Liver (tissue), 9 donors: ENCODE data around the gene SH3BP1. TPM values are rescaled to one million over a fixed set of nuclear protein-coding genes. Genes with fewer than 3 reads are reported as not detected.

Source experiments
- DNase-seq: peaks from one replicate; pipeline ENCODE4 v3.0.0-alpha.2; 2017; ENCODE audit warnings: low spot score
- H3K27ac ChIP-seq, 2 donors: one replicate each; pipeline ENCODE4 v1.7.0; 2013; ENCODE audit warnings: inconsistent platforms in 2 of 2, low read length in 2 of 2, control low read depth in 1 of 2, low read depth in 1 of 2, mild to moderate bottlenecking in 1 of 2
- H3K27me3 ChIP-seq, 4 donors: one replicate each; pipeline versions ENCODE4 v1.6.1 to v1.7.0; 2013; ENCODE audit warnings: low read length in 3 of 4, inconsistent platforms in 1 of 4, mild to moderate bottlenecking in 1 of 4, moderate library complexity in 1 of 4; ENCODE audit not compliant: control insufficient read depth in 4 of 4, insufficient read depth in 4 of 4
- H3K36me3 ChIP-seq, 4 donors: one replicate each; pipeline versions ENCODE4 v1.6.1 to v1.7.0; 2013; ENCODE audit warnings: low read length in 3 of 4, mild to moderate bottlenecking in 3 of 4, low read depth in 1 of 4, moderate library complexity in 1 of 4; ENCODE audit not compliant: control insufficient read depth in 4 of 4, insufficient read depth in 3 of 4
- H3K4me1 ChIP-seq, 4 donors: one replicate each; pipeline versions ENCODE4 v1.6.1 to v1.7.0; 2013; ENCODE audit warnings: low read length in 3 of 4, mild to moderate bottlenecking in 3 of 4, moderate library complexity in 1 of 4; ENCODE audit not compliant: control insufficient read depth in 4 of 4, insufficient read depth in 4 of 4
- H3K4me3 ChIP-seq, 3 donors: one replicate each; pipeline versions ENCODE4 v1.6.1 to v1.7.0; 2013; ENCODE audit warnings: low read length in 3 of 3, control low read depth in 1 of 3, low read depth in 1 of 3, mild to moderate bottlenecking in 1 of 3
- H3K9ac ChIP-seq, 2 donors: one replicate each; pipeline ENCODE4 v1.7.0; 2013; ENCODE audit warnings: low read length in 2 of 2, mild to moderate bottlenecking in 2 of 2, moderate library complexity in 2 of 2, control low read depth in 1 of 2, low read depth in 1 of 2
- H3K9me3 ChIP-seq, 4 donors: one replicate each; pipeline versions ENCODE4 v1.6.1 to v1.7.0; 2013; ENCODE audit warnings: low read length in 3 of 4; ENCODE audit not compliant: control insufficient read depth in 4 of 4
- EGR1 ChIP-seq, 2 donors: IDR thresholded peaks; 2 replicates each; pipeline ENCODE4 v1.6.1; 2016 to 2018; ENCODE audit warnings: antibody characterized with exemption in 2 of 2, low read depth in 2 of 2
- FOXA1 ChIP-seq: IDR thresholded peaks from 2 replicates; pipeline ENCODE4 v1.6.1; 2016; ENCODE audit warnings: antibody characterized with exemption
- GABPA ChIP-seq, 2 donors: IDR thresholded peaks in 1 of 2; conservative IDR thresholded peaks in 1 of 2; 2 replicates each; pipeline ENCODE4 v1.6.1; 2016; ENCODE audit warnings: antibody characterized with exemption in 2 of 2, mild to moderate bottlenecking in 1 of 2, moderate library complexity in 1 of 2
- HNF4A ChIP-seq, 2 donors: conservative IDR thresholded peaks; 2 replicates each; pipeline ENCODE4 v1.6.1; 2016; ENCODE audit warnings: antibody characterized with exemption in 2 of 2, mild to moderate bottlenecking in 2 of 2
- HNF4G ChIP-seq: IDR thresholded peaks from 2 replicates; pipeline ENCODE4 v1.6.1; 2016; ENCODE audit warnings: antibody characterized with exemption
- JUND ChIP-seq, 2 donors: IDR thresholded peaks; 2 replicates each; pipeline ENCODE4 v1.6.1; 2016; ENCODE audit warnings: antibody characterized with exemption in 2 of 2
- RAD21 ChIP-seq, 2 donors: IDR thresholded peaks; 2 replicates each; pipeline ENCODE4 v1.6.1; 2016; ENCODE audit warnings: antibody characterized with exemption in 2 of 2, mild to moderate bottlenecking in 2 of 2
- RXRA ChIP-seq, 2 donors: IDR thresholded peaks; 2 replicates each; pipeline ENCODE4 v1.6.1; 2017 to 2018; ENCODE audit warnings: antibody characterized with exemption in 2 of 2, mild to moderate bottlenecking in 1 of 2
- SP1 ChIP-seq: IDR thresholded peaks from 2 replicates; pipeline ENCODE4 v1.6.1; 2018; ENCODE audit warnings: antibody characterized with exemption, mild to moderate bottlenecking
- TAF1 ChIP-seq: conservative IDR thresholded peaks from 2 replicates; pipeline ENCODE4 v1.6.1; 2016; ENCODE audit warnings: antibody characterized with exemption, mild to moderate bottlenecking
- WGBS: extraction: QIAGEN DNeasy Blood & Tissue Kit; methylation state at CpG from one replicate; pipeline ENCODE4 v1.1.7; 2013; 5-methylcytosine and 5-hydroxymethylcytosine counted together
- polyA plus RNA-seq, 2 donors: library from polyadenylated mRNA; stranded (reverse) in 1 of 2; unstranded in 1 of 2; fragments of 200-250 nt in 1 of 2; fragments of >200 nt in 1 of 2; fragmentation: Nextera tagmentation in 1 of 2; extraction: Ambion mirVana in 1 of 2; gene quantifications; one replicate each; pipeline versions ENCODE4 v1.2.1 to v1.2.3, GENCODE V29; 2013 to 2015
- total RNA-seq, 2 donors: library from RNA; depleted of rRNA; stranded (reverse); fragments of >200 nt; gene quantifications; one replicate each; pipeline ENCODE4 v1.2.3, GENCODE V29; 2014
- TF ChIP-seq, protein P1 (sequence below): IDR thresholded peaks from 2 replicates; pipeline ENCODE4 v1.6.1; 2016; ENCODE audit warnings: antibody characterized with exemption
- TF ChIP-seq, protein P2 (sequence below): IDR thresholded peaks from 2 replicates; pipeline ENCODE4 v1.6.1; 2016; ENCODE audit warnings: antibody characterized with exemption
- TF ChIP-seq, protein P3 (sequence below): IDR thresholded peaks from 2 replicates; pipeline ENCODE4 v1.6.1; 2016; ENCODE audit warnings: antibody characterized with exemption, mild to moderate bottlenecking
- TF ChIP-seq, protein P4 (sequence below): IDR thresholded peaks from 2 replicates; pipeline ENCODE4 v1.6.1; 2016; ENCODE audit warnings: antibody characterized with exemption
- TF ChIP-seq, protein P5 (sequence below): fragments of 150-350 bp; IDR thresholded peaks from 2 replicates; pipeline ENCODE4 v1.5.1; 2017; ENCODE audit warnings: improper control_type of control experiment, low read depth, low read length; ENCODE audit not compliant: missing input control
- donor health status: healthy.
- donor health status: healthy.
- donor health status: healthy.
- donor health status: healthy.
- donor health status: healthy.

The SH3BP1 gene
- total and polyA plus RNA-seq, 4 donors, result 0.24 to 8.2 (median 2.7) TPM

DNA sequence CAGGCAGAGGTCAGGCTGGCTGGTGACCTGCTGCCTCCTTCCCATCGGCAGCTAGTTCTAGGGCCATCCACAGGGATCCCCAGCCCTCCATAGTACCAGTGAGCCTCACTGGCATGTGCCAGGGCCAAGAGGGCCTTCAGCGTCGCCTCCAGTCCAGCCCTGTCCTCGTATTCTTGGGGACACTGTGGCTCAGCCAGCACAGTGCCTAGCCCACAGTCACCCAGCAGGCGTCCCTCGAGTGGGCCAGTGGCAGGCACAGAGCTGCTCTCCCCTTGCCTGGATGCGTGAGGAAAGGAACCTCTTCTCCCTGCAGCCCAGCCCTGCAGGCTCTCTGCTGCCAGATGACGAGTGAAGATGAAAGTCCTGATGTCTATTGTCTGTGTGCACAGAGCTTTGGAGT, 10.6 kb upstream of the SH3BP1 start (continued):
- TF ChIP-seq TAF1, result no peak

DNA sequence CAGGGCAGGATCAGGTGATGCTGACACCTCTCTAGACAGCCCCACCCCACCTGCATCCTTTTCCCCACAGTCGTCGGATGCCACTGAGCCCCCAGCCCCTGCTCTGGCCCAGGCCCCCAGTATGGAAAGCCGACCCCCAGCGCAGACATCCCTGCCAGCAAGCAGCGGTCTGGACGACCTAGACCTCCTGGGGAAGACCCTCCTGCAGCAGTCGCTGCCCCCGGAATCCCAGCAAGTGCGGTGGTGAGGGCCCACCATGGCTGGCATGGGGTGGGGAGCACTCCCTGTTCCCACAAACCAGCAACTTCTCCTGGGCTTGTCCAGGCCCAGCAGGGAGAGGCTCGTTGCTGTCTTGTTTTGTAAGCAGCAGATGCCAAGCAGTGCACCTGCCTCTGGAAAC, 9.5 kb upstream of the SH3BP1 start:
- H3K4me1 ChIP-seq, result peaks cover 19 to 70% (median 61%) of the 10 kb centered on the region in 4 donors
- no peaks in the 10 kb centered on the region for H3K27me3 ChIP-seq
- H3K4me3 ChIP-seq, result no peak overlapping the region
- DNase-seq, result no peak
- no peak overlapping the region for H3K27ac ChIP-seq
- WGBS, result 94% methylated on average over 10 of the region's 10 CpGs
- TF ChIP-seq RAD21 (IDR thresholded peaks at IDR 0.05) (no peak), TAF1 (no peak), GABPA (IDR thresholded peaks at IDR 0.05 in 1 of 2, conservative IDR thresholded peaks at IDR 0.05 in 1 of 2) (no peak), EGR1 (IDR thresholded peaks at IDR 0.05; ENCODE audit: low read depth in 2 of 2) (no peak)
- TF ChIP-seq, protein P1, sequence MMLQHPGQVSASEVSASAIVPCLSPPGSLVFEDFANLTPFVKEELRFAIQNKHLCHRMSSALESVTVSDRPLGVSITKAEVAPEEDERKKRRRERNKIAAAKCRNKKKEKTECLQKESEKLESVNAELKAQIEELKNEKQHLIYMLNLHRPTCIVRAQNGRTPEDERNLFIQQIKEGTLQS, result no peak
- no peaks in the 10 kb centered on the region for H3K9me3 ChIP-seq
- no peak overlapping the region for H3K9ac ChIP-seq
- peaks cover 0 to 10% (median 3%) of the 10 kb centered on the region in 4 donors for H3K36me3 ChIP-seq

DNA sequence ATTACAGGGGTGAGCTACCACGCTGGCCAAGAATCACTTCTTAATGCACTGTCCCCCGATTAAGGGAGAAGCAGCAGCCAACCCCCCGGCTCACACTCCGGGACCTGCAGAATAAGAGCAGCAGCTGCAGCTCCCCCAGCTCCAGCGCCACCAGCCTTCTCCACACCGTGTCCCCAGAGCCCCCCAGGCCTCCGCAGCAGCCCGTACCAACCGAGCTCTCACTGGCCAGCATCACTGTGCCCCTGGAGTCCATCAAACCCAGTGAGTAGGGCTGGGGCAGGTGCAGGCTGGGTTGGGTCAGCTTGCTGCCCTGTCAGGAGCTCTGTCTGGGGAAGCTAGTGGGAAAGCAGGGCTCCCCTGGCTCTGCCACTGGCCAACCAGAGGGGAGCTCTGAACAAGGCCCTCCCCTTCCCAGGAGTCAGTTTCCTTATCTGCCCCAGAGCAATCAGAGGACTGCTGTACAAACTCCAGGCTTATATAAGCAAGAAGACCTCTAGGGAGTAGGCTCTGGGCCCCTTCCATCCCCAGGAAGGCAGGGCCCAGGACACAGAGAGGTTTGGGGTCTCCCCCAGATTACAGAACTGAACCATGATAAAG, 8.5 kb upstream of the SH3BP1 start:
- 97% methylated on average over 9 of the region's 9 CpGs for WGBS
- H3K27me3 ChIP-seq, result no peaks in the 10 kb centered on the region
- no peak overlapping the region for H3K4me3 ChIP-seq
- no peak for DNase-seq
- H3K27ac ChIP-seq, result peak overlapping the region in 1 of 2 donors; percentile 73
- peaks cover 11 to 66% (median 52%) of the 10 kb centered on the region in 4 donors for H3K4me1 ChIP-seq
- H3K36me3 ChIP-seq, result peaks cover 0 to 10% (median 3%) of the 10 kb centered on the region in 4 donors
- H3K9me3 ChIP-seq, result no peaks in the 10 kb centered on the region
- H3K9ac ChIP-seq, result no peak overlapping the region
- no peak for TF ChIP-seq JUND (IDR thresholded peaks at IDR 0.05)
- TF ChIP-seq SP1, result no peak
- TF ChIP-seq, protein P1, result no peak
- TF ChIP-seq GABPA (IDR thresholded peaks at IDR 0.05 in 1 of 2, conservative IDR thresholded peaks at IDR 0.05 in 1 of 2), result no peak
- TF ChIP-seq, protein P2, sequence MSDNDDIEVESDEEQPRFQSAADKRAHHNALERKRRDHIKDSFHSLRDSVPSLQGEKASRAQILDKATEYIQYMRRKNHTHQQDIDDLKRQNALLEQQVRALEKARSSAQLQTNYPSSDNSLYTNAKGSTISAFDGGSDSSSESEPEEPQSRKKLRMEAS, result no peak
- TF ChIP-seq TAF1, result no peak
- TF ChIP-seq, protein P3, sequence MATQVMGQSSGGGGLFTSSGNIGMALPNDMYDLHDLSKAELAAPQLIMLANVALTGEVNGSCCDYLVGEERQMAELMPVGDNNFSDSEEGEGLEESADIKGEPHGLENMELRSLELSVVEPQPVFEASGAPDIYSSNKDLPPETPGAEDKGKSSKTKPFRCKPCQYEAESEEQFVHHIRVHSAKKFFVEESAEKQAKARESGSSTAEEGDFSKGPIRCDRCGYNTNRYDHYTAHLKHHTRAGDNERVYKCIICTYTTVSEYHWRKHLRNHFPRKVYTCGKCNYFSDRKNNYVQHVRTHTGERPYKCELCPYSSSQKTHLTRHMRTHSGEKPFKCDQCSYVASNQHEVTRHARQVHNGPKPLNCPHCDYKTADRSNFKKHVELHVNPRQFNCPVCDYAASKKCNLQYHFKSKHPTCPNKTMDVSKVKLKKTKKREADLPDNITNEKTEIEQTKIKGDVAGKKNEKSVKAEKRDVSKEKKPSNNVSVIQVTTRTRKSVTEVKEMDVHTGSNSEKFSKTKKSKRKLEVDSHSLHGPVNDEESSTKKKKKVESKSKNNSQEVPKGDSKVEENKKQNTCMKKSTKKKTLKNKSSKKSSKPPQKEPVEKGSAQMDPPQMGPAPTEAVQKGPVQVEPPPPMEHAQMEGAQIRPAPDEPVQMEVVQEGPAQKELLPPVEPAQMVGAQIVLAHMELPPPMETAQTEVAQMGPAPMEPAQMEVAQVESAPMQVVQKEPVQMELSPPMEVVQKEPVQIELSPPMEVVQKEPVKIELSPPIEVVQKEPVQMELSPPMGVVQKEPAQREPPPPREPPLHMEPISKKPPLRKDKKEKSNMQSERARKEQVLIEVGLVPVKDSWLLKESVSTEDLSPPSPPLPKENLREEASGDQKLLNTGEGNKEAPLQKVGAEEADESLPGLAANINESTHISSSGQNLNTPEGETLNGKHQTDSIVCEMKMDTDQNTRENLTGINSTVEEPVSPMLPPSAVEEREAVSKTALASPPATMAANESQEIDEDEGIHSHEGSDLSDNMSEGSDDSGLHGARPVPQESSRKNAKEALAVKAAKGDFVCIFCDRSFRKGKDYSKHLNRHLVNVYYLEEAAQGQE, result no peak
- TF ChIP-seq, protein P4, sequence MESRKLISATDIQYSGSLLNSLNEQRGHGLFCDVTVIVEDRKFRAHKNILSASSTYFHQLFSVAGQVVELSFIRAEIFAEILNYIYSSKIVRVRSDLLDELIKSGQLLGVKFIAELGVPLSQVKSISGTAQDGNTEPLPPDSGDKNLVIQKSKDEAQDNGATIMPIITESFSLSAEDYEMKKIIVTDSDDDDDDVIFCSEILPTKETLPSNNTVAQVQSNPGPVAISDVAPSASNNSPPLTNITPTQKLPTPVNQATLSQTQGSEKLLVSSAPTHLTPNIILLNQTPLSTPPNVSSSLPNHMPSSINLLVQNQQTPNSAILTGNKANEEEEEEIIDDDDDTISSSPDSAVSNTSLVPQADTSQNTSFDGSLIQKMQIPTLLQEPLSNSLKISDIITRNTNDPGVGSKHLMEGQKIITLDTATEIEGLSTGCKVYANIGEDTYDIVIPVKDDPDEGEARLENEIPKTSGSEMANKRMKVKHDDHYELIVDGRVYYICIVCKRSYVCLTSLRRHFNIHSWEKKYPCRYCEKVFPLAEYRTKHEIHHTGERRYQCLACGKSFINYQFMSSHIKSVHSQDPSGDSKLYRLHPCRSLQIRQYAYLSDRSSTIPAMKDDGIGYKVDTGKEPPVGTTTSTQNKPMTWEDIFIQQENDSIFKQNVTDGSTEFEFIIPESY, result no peak
- TF ChIP-seq FOXA1, result no peak
- no peak for TF ChIP-seq RXRA (IDR thresholded peaks at IDR 0.05)
- no peak for TF ChIP-seq HNF4A (conservative IDR thresholded peaks at IDR 0.05)
- no peak for TF ChIP-seq HNF4G
- TF ChIP-seq RAD21 (IDR thresholded peaks at IDR 0.05), result no peak
- TF ChIP-seq, protein P5, sequence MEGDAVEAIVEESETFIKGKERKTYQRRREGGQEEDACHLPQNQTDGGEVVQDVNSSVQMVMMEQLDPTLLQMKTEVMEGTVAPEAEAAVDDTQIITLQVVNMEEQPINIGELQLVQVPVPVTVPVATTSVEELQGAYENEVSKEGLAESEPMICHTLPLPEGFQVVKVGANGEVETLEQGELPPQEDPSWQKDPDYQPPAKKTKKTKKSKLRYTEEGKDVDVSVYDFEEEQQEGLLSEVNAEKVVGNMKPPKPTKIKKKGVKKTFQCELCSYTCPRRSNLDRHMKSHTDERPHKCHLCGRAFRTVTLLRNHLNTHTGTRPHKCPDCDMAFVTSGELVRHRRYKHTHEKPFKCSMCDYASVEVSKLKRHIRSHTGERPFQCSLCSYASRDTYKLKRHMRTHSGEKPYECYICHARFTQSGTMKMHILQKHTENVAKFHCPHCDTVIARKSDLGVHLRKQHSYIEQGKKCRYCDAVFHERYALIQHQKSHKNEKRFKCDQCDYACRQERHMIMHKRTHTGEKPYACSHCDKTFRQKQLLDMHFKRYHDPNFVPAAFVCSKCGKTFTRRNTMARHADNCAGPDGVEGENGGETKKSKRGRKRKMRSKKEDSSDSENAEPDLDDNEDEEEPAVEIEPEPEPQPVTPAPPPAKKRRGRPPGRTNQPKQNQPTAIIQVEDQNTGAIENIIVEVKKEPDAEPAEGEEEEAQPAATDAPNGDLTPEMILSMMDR, result no peak
